GM13977 (cell line): Measurements from ENCODE around the gene MOB3B.
A peak's percentile ranks its signal among the peaks of the same experiment; 100 is the strongest.

ENCODE experiments used
- DNase-seq: peaks from one replicate; pipeline ENCODE4 v3.0.0; 2012; ENCODE audit warnings: low spot score
- CTCF ChIP-seq: IDR thresholded peaks from 2 replicates; pipeline ENCODE4 v1.5.1; 2012; ENCODE audit warnings: mild to moderate bottlenecking, control low read depth; ENCODE audit not compliant: insufficient read depth; ENCODE audit errors: extremely low read depth, missing control alignments
- in situ Hi-C: fragments of 300-500 bp; cut with MboI; formaldehyde crosslinking; loops from one replicate; pipeline ENCODE4 v1.12.0; 2022; ENCODE audit warnings: low sequenced_read_pairs, low pct_unique_long_range_greater_than_20kb, mixed read lengths, inconsistent platforms; ENCODE audit not compliant: unreplicated experiment

Gene MOB3B

GRCh38 chr9:27499451-27499850, 30.2 kb downstream of the MOB3B start:
- DNase-seq, result no peak
- in situ Hi-C loops, result no loop called here
- no peak for TF ChIP-seq CTCF

GRCh38 chr9:27497883-27498417, 31.7 kb downstream of the MOB3B start:
- TF ChIP-seq CTCF, result no peak
- in situ Hi-C loops, result no loop called here
- DNase-seq, result no peak

- in situ Hi-C loops, result no loop called here
- TF ChIP-seq CTCF, result no peak
- no peak for DNase-seq
Observed at GRCh38 chr9:27496135-27496504, 33.5 kb downstream of the MOB3B start.

GRCh38 chr9:27495480-27496134, 34.0 kb downstream of the MOB3B start:
- no peak for TF ChIP-seq CTCF
- in situ Hi-C loops, result no loop called here
- no peak for DNase-seq

GRCh38 chr9:27491154-27491553, 38.5 kb downstream of the MOB3B start:
- in situ Hi-C loops, result no loop called here
- no peak for TF ChIP-seq CTCF
- no peak for DNase-seq

GRCh38 chr9:27489087-27489876, 40.3 kb downstream of the MOB3B start:
- TF ChIP-seq CTCF, result no peak
- peak; percentile 57 for DNase-seq
- in situ Hi-C loops, result no loop called here
